Epithelial cell of alveolus of lung (primary cell): ENCODE results near the gene RCBTB1. TPM values are rescaled to one million over a fixed set of nuclear protein-coding genes. Genes with fewer than 3 reads are reported as not detected.

Source experiments
- total RNA-seq: library from RNA; depleted of rRNA; stranded (reverse); fragments of >200 nt; gene quantifications from 2 replicates; pipeline ENCODE4 v1.2.1, GENCODE V29; 2015

RCBTB1 gene
- total RNA-seq = 14.9 and 16.8 TPM in 2 replicates

DNA sequence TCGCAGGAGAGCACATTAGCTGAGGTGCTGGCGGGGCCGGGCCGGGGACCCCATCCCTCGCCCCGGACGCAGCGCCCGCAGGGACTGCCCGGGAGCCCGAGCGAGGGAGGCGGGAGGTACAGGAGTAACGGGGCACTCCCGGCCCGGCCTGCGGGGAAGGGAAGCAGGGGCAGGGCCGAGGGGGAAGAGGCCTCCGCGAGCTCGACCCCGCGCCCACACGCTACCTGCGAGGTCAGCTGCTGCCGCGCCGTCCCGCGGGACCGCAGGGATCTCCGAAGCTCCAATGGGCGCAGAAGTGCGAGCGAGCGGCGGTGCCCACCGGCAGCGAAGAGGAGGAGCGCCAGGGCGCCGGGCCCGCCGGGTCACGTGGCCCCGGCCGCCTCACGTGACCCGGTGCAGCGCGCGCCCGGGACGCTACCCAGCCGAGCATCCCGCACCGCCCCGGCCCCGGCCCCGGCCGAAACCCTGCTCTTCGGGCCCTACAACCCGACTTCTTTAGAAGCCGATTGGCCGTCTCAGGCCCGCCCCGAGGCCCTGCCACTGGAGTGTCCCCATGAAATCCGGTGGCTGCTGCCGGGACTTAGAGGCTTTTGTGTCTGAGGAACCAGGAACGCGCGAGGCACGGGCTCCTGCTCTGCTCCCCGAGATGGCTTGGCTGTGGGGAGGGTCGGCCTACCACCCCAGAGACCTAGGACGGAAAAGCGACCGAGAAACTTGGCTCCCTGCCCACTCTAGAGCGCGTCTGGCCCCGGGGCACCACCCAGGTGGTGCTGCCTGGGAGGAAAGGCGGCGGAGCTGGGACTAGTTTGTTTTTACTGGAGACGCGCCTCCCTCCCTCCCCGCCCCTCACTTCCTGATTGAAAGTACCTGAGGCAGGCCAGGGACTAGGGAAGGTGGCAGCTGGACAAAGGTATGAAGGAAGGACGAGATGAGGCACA is at the start of gene RCBTB1:
Gene RCBTB1 (minus strand): TSS at position 339 of the 938 bp plus-strand sequence. CDS start 18,279 bp downstream, outside the sequence.

DNA sequence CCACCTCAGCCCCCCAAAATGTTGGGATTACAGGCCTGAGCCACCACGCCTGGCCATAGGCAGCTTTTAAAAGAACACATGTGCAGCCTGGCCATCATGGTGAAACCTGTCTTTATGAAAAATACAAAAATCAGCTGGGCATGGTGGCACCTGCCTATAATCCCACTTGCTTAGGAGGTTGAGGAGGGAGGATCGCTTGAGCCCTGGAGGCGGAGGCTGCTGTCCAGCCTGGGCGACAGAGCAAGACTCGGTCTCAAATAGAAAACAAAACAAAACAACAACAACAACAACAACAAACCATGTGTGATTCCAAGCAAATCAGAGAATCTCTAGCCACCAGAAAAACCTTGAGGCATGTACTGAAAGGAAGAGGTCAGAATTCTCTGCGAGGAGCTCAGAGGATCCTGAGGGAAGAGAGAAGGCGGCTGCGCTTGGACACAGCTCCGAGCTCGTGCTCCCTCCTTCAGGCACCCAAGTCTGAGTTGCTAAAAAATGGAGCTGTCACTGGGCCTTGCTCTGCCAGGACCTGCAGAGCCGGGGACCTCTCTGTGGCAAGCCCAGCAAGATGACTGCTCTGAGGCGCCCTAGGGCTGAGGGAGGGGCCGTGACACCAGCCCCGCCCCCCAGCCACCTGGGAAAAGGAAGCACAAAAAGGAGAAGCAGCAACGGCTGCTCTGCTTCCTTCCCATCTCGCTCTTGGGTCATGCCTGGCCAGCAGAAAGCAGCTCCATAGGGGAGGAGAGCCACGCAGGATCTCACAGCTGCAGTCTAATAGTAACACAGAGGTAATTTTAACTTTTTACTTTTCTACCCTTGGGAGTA is 42.7 kb upstream of the RCBTB1 start, which contains the start of gene ARL11:
Gene ARL11 (plus strand): TSS at position 677 of the 822 bp plus-strand sequence. CDS start 1,941 bp downstream, outside the sequence.

DNA sequence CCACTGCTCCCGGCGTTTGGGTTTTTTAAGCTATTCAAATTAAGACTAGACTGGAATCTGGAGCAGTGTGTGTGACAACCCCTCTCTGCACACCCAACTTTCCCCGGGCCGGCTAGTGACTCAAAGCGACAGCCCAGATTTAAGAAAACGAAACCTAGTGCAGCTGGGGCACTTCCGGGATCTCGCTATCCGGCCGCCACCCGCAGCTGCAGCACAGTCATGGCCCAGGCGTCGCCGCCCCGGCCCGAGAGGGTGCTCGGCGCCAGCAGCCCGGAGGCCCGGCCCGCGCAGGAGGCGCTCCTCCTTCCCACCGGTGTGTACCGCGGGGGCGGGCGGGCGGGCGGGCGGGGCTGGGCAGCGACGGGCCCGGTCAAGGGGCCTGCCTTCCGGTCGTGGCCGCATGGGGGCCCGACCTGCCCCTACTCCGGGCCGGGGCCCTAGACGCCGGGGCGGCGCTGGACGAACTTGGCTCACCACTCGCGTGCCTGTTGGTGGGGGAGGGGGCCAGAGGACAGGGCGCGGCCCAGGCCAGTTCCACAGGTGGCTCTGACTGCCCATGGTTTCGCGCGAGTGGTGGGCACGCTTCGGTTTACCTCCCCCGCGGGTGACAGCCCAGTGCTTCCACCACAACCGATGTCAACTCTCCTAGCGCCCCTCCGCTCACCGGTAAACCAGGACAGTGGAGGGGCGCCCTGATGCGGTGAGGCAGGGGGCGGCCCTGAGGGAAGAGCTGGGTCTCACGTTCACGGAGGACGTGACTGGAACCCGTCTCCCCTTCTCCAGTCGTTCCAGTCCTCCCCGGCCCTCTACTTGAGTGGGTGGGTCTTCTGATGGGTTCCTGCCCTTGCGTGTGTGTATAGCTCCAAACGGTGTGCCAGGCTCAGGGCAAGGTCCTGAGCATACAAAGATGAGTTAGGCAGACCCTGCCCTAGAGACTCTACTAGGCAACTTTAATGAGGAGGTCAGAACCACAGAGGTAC is 89.3 kb downstream of the RCBTB1 start, which contains the start of gene PHF11:
Gene PHF11 (plus strand): TSS at position 171 of the 980 bp plus-strand sequence. CDS start 49 bp downstream, at position 220.

Other genes with a start within 250 kb of the RCBTB1 start
- 4.2 and 6.7 TPM in 2 replicates for gene CAB39L, start 141.5 kb downstream of the RCBTB1 start, total RNA-seq
- gene SETDB2, start 141.3 kb downstream of the RCBTB1 start, total RNA-seq = 2.2 and 5.1 TPM in 2 replicates
- gene PHF11, start 89.6 kb downstream of the RCBTB1 start, total RNA-seq = 16.7 and 32.7 TPM in 2 replicates
- gene ARL11, start 42.9 kb upstream of the RCBTB1 start, total RNA-seq = not detected in 2 replicates
- 78.4 and 93.9 TPM in 2 replicates for gene EBPL, start 105.9 kb upstream of the RCBTB1 start, total RNA-seq
- 29.1 and 33.9 TPM in 2 replicates for gene KPNA3, start 207.1 kb upstream of the RCBTB1 start, total RNA-seq